ENCODE data around the gene C1orf159. TPM values are rescaled to one million over a fixed set of nuclear protein-coding genes. Genes with fewer than 3 reads are reported as not detected.

Gene C1orf159
- total RNA-seq, 1 experiment from 2014 or later: 32.4 TPM

DNA sequence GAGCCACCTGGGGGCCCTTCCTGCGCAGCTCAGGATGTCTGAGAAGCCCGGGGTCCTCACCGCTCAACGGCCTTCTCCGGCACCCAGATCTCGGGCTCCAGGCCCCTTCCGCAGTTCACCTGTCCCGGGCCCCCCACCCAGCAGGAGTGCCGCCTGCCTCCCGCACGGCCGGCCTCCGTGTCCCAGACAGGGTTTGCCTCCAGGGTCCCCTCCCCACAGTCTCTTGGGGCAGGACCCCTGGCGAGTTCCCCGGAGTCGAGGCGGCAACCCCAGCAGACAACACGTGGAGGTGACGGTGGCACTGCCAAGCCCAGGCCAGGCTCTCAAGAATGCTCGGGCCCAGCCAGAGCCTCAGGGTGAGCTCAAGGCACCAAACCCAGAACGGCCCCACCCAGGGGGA lies 35.4 kb upstream of the C1orf159 start:
- H3K36me3 Mint-ChIP-seq (ENCODE audit: insufficient read depth, unreplicated experiment): peaks cover 29% of the 10 kb centered on the region
- H3K9me3 Mint-ChIP-seq (ENCODE audit: low read depth, unreplicated experiment): peaks cover 16% of the 10 kb centered on the region
- CTCF ChIA-PET: no interaction called here
- H3K4me3 Mint-ChIP-seq (ENCODE audit: low read depth, unreplicated experiment): no peak overlapping the region
- no peak overlapping the region for H3K27ac Mint-ChIP-seq (ENCODE audit: unreplicated experiment)
- DNase-seq: no peak
- no peaks in the 10 kb centered on the region for H3K27me3 Mint-ChIP-seq (ENCODE audit: unreplicated experiment)
- no peaks in the 10 kb centered on the region for H3K4me1 Mint-ChIP-seq (ENCODE audit: low read depth, unreplicated experiment)
- BruUV-seq (replicated peaks): no TSS peak
- TF ChIP-seq CTCF (IDR thresholded peaks at IDR 0.05; ENCODE audit: unreplicated experiment): no peak
- intact Hi-C loops (cut with micrococcal nuclease; ENCODE audit: unreplicated experiment): no loop called here

- intact Hi-C loops (cut with micrococcal nuclease; ENCODE audit: unreplicated experiment): no loop called here
- peak overlapping the region; percentile 54 for H3K27ac Mint-ChIP-seq (ENCODE audit: unreplicated experiment)
- BruUV-seq (replicated peaks): no TSS peak
- no peak overlapping the region for H3K4me3 Mint-ChIP-seq (ENCODE audit: low read depth, unreplicated experiment)
- no peaks in the 10 kb centered on the region for H3K4me1 Mint-ChIP-seq (ENCODE audit: low read depth, unreplicated experiment)
- H3K9me3 Mint-ChIP-seq (ENCODE audit: low read depth, unreplicated experiment): peaks cover 16% of the 10 kb centered on the region
- TF ChIP-seq CTCF (IDR thresholded peaks at IDR 0.05; ENCODE audit: unreplicated experiment): no peak
- H3K27me3 Mint-ChIP-seq (ENCODE audit: unreplicated experiment): no peaks in the 10 kb centered on the region
- CTCF ChIA-PET: no interaction called here
- DNase-seq: peak; percentile 71
- H3K36me3 Mint-ChIP-seq (ENCODE audit: insufficient read depth, unreplicated experiment): peaks cover 29% of the 10 kb centered on the region
These were observed 34.2 kb upstream of the C1orf159 start for GRCh38 chr1:1150100-1150499.

GRCh38 chr1:1149416-1149815 lies 33.5 kb upstream of the C1orf159 start:
- intact Hi-C loops (cut with micrococcal nuclease; ENCODE audit: unreplicated experiment): no loop called here
- no peak for DNase-seq
- no peaks in the 10 kb centered on the region for H3K27me3 Mint-ChIP-seq (ENCODE audit: unreplicated experiment)
- H3K36me3 Mint-ChIP-seq (ENCODE audit: insufficient read depth, unreplicated experiment): peaks cover 26% of the 10 kb centered on the region
- peak overlapping the region; percentile 54 for H3K27ac Mint-ChIP-seq (ENCODE audit: unreplicated experiment)
- peaks cover 16% of the 10 kb centered on the region for H3K9me3 Mint-ChIP-seq (ENCODE audit: low read depth, unreplicated experiment)
- H3K4me1 Mint-ChIP-seq (ENCODE audit: low read depth, unreplicated experiment): no peaks in the 10 kb centered on the region
- no peak for TF ChIP-seq CTCF (IDR thresholded peaks at IDR 0.05; ENCODE audit: unreplicated experiment)
- CTCF ChIA-PET: no interaction called here
- no TSS peak for BruUV-seq (replicated peaks)
- no peak overlapping the region for H3K4me3 Mint-ChIP-seq (ENCODE audit: low read depth, unreplicated experiment)

GRCh38 chr1:1148569-1148968 lies 32.7 kb upstream of the C1orf159 start:
- no peak for DNase-seq
- Mint-ChIP-seq H3K4me3 (ENCODE audit: low read depth, unreplicated experiment) (no peak overlapping the region), H3K36me3 (ENCODE audit: insufficient read depth, unreplicated experiment) (peaks cover 18% of the 10 kb centered on the region), H3K27ac (ENCODE audit: unreplicated experiment) (no peak overlapping the region), H3K9me3 (ENCODE audit: low read depth, unreplicated experiment) (peaks cover 13% of the 10 kb centered on the region), H3K27me3 (ENCODE audit: unreplicated experiment) (no peaks in the 10 kb centered on the region), H3K4me1 (ENCODE audit: low read depth, unreplicated experiment) (no peaks in the 10 kb centered on the region)
- intact Hi-C loops (cut with micrococcal nuclease; ENCODE audit: unreplicated experiment): no loop called here
- CTCF ChIA-PET: no interaction called here
- no peak for TF ChIP-seq CTCF (IDR thresholded peaks at IDR 0.05; ENCODE audit: unreplicated experiment)
- no TSS peak for BruUV-seq (replicated peaks)

All from Calu3 (cell line).